Camera-type eye (tissue), 1 donor: ENCODE measurements around the gene HOXA3. TPM values are rescaled to one million over a fixed set of nuclear protein-coding genes. Genes with fewer than 3 reads are reported as not detected.

ENCODE experiments used
- total RNA-seq: library from RNA; depleted of rRNA; stranded (reverse); fragments of >200 nt; gene quantifications from one replicate; pipeline ENCODE4 v1.2.3, GENCODE V29; 2014

Gene HOXA3
- total RNA-seq: not detected

DNA sequence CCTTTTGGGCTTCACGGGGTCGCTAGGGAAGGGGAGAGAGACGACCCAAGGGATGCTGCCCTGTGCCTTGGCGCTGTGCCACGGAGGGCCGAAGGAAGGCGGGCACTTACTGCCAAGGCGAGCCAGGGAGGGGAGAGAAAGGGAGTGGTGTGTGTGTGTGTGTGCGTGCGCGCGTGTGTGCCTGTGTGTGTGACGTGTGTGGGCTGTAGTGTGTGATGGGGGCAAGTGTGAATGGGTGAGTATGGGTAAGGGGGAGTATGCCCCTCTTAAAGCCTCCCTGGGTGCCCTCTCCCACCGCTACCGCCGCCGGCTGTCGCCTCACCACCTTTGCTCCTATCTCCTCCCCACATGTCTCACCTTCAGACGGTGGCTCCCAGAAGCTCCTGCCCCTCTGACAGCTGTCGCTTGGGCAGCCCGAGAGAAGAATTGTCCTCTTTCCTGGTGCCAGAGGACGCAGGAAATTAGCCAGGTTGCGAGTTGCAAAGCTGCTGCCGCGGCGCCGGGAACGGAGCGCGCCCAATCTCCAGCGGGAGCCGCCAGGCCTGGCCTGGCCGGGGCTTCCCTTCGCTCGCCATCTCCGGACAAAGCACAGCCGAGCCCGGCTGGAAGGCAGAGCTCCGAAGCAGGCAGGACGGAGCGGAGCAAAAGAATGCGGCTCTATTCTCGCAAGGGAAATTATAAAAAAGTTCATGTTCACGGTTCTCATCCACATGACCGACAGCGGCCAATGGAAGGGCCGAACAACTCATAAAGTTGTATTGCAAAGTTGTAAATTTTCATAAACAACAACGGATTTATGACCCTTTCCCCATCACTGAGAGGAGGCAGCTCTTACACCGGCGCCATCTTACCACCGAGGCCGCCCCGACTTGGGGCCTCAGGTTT lies at the start of gene HOXA3:
Gene HOXA3 (minus strand): TSS at position 653 of the 885 bp plus-strand sequence. CDS start 41,943 bp downstream, outside the sequence.

DNA sequence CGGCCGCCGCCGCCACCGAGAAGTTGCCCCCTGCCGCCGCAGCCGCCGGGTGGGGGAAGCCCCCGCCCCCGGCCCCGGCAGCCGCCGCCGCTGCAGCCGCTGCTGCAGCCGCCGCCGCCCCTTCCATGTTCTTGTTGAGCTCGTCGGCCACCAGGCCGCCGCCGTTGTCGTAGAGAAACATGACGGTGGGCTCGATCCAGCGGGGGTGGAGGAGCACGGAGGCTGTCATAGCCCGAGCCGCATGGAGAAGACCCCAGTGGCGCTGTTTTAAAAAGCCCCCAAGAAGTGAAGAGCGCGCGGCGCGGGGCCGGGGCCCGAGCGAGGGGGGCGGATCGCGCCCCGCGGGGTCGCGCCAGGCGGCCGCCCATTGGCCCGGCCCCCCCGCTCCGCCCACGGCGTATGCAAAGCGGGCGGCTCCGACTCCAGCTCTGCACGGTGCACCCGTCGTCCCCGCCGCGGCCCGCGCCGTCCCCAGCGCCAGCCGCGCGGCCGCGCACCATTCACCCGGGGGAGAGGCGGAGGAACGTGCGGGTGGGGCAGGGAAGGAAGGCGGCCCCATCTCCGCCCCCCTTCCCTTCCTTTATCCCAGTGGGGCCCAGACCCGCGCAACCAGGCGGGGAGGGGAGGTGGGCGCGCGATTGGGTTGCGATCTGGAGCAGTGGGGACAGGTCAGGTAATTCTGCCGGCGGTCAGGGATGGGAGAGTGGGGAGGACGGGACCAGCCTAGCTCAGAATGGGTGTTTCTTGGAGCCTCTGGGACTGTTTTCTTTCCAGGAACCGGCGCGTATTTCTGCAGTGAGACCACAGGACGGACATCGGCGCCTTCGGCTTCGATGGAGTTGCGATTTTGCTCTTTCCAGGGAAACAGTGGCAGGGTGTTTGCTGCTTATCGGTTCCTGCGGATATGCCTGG lies 47.7 kb upstream of the HOXA3 start, which contains the start of gene HOXA13:
Gene HOXA13 (minus strand): TSS at position 243 of the 912 bp plus-strand sequence. CDS start 14 bp downstream, at position 229.

DNA sequence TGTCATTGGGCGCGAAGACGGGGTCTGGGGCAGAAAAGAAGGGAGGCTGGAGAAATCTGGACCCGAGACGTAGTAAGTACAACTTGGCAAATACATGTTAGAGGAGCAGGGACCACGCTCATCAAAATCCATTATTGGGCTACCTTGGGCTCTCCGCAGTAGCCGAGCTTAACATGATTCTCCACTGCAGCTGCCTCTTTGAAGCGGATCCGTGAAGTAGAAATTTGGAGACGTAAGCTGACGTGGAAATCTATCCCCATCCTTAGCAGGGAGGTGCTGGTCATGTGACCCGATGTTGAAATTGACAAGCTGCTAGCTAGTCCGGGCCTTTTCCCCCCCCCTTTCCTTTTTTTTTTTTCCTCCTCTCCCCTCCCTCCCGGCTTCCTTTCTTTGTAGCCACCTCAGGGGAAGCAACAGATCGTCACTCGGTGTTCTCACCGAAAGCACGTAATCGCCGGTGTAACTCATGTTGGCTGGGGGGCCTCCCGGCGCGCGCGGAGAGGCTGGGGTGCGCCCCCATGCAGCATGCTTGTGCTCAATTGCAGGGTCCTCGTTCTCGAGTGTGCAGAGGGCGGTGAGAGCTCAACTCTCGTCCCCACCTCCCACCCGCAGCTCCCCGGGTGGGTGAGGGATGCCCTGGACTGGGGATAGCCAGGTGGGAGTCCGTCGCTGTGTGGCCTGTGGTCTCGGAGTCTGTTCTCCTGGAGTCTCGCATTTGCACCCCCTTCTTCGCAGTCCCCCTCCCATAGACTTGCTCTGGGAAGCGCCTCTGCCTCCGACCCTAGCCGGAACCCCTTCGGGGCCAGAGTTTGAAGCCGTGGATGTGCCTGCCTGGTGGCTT lies 32.9 kb upstream of the HOXA3 start, which contains the start of gene HOXA11:
Gene HOXA11 (minus strand): TSS at position 220 of the 841 bp plus-strand sequence. CDS start 88 bp downstream, at position 132.

DNA sequence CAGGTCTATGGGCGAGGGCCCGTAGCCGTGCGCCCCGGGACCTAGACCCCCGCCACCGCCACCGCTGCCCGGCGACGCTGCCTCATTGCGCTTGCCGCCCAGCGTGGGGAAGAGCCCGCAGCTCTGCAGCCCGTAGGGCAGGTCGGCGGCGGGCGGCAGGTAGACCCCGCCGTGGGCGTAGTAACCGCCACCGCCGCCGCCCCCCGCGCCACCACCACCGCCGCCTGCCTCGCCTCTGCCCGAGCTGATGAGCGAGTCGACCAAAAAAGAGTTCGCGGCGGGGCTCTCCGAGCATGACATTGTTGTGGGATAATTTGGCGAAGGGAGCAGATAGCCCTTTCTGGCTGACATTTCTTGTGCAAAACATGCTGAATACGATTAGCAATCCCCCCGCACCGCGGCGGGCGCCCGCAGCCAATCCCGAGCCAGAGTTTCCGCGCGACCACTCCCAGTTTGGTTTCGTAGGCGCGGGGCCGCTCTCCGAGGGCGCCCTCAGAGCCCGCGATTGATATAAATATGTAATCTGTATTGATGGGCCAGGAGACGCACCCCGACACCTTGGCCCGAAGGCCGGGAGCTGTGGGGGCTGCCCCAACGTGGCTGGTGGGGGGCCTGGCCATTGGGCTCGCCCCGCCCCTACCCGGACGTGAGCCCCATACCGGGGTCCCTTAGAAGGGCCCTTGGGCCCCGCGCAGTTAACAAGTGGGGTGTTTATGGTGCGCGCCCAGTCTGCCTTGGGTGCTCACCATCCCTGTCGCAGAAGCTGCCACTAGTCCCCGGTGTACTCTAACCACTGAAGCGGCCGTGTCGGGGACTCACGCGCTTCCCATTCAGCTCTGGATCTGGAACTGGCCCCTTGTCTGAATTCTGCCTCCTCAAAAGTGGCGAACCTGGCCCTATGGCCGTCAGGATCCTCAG lies 21.8 kb upstream of the HOXA3 start, which contains the start of gene HOXA10:
Gene HOXA10 (minus strand): TSS at position 365 of the 918 bp plus-strand sequence. CDS start 14 bp downstream, at position 351.

DNA sequence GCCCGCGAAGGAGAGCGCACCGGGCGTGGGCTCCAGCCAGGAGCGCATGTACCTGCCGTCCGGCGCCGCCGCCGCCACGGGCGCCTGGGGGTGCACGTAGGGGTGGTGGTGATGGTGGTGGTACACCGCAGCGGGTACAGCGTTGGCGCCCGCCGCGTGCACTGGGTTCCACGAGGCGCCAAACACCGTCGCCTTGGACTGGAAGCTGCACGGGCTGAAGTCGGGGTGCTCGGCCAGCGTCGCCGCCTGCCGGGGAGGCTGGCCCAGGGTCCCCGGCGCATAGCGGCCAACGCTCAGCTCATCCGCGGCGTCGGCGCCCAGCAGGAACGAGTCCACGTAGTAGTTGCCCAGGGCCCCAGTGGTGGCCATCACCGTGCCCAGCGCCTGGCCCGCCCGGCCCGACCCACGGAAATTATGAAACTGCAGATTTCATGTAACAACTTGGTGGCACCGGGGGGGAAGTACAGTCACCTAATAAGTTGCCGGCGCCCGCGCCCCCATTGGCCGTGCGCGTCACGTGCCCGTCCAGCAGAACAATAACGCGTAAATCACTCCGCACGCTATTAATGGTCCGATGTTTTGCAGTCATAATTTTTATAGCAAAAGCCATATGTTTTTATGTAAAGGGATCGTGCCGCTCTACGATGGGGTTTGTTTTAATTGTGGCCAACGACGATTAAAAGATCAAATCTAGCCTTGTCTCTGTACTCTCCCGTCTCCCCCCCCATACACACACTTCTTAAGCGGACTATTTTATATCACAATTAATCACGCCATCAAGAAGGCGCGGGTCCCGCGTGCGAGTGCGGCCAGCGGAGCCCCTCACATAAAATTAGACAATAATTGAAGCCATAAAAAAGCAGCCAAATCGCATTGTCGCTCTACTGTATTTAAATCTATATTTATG lies 13.0 kb upstream of the HOXA3 start, which contains the start of gene HOXA9:
Gene HOXA9 (minus strand): TSS at position 449 of the 907 bp plus-strand sequence. CDS start 80 bp downstream, at position 369.

DNA sequence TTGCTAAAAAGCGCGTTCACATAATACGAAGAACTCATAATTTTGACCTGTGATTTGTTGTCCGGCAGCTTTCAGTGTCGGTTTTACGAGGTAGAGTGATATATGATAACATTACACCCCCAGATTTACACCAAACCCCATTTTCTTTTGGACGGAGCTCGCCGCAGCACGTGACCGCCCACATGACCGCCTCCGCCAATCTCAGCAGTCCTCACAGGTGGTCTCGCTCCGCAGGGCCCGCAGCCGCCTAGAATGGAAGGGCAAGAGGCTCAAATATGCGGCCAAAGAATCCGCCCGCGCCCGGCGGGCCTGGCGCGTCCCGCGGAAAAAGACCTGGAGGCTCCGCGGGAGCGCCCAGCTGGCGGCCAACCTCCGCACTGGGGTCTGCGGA lies 4.1 kb upstream of the HOXA3 start, which contains the start of gene HOXA7:
Gene HOXA7 (minus strand): TSS at position 168 of the 391 bp plus-strand sequence. CDS start 130 bp downstream, at position 38.

DNA sequence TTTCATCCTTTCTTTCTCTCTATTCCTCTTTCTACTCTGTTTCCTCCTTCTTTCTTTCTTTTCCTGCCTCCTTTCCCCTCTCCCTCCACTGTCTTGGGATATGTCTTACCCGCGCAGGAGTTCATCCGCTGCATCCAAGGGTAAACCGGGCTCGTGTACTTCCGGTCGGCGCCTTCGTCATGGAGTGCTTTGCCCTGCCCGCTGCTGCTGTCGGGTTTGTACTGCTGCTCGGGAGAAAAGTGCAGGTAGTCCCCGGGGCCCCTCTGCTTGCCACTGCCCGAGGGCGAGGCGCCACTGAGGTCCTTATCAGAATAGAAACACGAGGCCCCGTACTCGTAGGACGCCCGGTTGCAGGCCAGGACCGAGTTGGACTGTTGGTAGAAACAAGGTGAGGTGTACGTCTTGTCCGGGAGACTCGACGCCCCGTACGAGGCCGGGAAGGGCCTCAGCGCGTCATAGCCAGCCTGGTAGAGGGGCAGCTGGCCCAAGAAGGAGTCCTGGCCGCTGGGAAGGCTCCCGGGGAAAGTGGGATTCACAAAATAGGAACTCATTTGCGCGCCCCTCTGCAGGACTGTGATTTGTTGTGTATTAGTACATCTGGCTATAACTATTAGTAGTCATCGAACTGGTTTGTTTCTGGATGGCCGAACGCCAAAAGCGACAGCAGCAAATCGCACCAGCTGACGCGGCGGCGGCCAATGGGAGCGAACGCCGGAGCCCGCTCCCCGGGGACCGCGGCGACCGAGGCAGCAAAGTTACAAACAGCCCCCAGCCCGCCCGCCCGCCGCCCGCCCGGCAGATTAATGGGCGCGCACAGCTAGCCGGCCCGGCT lies 5.0 kb downstream of the HOXA3 start, which contains the start of gene HOXA6:
Gene HOXA6 (minus strand): TSS at position 576 of the 832 bp plus-strand sequence. CDS start 25 bp downstream, at position 551.

DNA sequence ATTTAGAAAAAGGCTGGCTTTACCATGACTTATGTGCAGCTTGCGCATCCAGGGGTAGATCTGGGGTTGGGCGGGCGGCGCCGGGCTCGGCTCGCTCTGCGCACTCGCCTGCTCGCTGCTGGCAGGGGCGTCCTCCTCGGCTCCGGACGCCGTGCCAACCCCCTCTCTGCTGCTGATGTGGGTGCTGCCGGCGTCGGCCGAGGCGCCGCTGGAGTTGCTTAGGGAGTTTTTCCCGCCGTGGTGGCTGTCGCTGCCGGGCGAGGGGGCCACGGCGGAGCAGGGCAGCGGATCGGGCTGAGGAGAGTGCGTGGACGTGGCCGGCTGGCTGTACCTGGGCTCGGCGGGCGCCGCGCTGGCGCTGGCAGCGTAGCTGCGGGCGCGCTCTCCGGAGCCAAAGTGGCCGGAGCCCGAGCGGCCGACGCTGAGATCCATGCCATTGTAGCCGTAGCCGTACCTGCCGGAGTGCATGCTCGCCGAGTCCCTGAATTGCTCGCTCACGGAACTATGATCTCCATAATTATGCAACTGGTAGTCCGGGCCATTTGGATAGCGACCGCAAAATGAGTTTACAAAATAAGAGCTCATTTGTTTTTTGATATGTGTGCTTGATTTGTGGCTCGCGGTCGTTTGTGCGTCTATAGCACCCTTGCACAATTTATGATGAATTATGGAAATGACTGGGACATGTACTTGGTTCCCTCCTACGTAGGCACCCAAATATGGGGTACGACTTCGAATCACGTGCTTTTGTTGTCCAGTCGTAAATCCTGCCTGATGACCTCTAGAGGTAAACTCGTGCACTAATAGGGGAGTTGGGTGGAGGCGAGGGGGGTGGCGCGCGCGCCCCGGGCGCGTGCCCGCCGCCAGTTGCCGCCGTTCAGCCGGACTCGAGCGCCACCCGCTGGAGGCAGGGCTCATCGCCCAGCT lies 9.1 kb downstream of the HOXA3 start, which contains the start of gene HOXA5:
Gene HOXA5 (minus strand): TSS at position 659 of the 927 bp plus-strand sequence. CDS start 74 bp downstream, at position 585.

DNA sequence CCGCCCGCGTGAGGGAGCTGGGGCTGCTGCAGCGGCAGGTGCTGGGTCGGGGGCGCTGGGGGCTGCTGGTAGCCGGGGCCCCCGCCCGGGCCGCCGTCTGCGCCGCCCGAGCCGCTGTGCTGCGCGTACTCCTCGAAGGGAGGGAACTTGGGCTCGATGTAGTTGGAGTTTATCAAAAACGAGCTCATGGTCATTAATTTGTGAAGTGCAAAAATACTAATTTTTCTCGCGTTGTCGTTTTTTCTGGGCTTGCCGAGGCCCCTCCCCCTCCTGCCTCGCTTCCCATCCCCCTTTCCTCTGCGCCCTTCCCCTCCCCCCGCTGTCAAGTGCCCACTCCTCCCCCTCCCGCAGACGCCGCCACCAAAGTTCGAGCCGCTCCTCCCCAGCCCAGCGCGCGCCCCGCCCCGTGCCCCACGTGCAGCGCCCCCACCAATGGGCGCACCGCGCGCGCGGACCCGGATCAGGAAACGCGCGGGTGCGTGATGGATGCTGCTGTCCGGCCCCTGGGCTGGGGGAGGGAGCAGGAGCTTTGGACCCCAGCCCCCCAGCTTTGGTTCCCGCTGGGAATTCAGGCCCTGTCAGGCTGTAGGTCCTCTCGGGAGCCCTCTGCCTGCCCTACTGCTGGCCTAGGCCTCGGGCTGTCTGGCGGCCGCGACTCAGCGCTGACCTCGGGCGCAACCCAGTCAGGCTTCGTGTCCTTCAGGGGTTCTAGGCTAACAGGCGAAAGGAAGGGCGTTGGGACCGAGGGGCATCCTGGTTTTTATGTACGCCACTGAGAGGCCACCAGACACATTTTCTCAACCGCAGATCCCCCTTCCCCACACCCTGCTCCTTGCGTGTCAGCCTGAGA lies 21.6 kb downstream of the HOXA3 start, which contains the start of gene HOXA4:
Gene HOXA4 (minus strand): TSS at position 218 of the 850 bp plus-strand sequence. CDS start 24 bp downstream, at position 194.

DNA sequence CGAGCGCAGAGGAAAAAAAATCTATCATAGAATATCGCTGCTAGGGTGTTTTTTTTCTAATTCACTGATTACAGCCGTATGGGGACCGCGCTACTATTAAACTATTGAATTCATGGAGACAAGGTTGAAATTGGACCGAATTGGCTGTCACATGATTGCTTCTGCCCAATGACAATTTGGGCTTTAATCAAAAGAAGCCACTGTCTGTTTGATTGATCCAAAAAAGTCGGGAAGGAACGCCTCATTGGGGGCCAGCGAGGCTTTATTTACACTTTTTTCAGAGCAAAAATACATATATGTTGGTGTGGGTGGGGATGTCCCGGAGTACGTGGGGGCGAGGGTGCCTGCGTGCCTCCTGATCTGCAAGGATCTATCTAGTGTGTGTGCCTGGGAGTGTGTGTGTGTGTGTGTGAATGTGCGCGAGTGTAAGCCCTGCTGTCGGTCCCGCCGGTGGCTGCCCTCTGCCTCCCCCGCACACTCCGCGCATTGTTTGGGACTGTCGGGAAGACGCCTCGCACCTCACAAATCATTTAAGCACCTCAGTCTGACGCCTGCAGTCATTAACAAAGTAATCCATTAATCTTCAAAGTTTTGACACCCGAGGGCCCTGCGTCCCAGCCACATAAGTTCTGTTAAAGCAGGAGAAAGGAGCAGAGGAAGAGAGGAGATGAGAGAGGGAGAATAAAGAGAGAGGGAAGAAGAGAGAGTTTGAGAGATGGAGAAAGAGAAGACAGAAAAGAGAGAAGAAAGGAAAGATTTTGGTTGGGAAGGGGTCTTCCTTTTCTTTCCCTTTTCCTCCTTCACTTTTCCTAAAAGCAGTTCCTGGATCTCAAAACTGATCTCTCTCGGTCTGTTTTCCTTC lies 49.6 kb downstream of the HOXA3 start, which contains the start of gene HOXA2:
Gene HOXA2 (minus strand): TSS at position 103 of the 862 bp plus-strand sequence. CDS start 183 bp downstream, outside the sequence.

DNA sequence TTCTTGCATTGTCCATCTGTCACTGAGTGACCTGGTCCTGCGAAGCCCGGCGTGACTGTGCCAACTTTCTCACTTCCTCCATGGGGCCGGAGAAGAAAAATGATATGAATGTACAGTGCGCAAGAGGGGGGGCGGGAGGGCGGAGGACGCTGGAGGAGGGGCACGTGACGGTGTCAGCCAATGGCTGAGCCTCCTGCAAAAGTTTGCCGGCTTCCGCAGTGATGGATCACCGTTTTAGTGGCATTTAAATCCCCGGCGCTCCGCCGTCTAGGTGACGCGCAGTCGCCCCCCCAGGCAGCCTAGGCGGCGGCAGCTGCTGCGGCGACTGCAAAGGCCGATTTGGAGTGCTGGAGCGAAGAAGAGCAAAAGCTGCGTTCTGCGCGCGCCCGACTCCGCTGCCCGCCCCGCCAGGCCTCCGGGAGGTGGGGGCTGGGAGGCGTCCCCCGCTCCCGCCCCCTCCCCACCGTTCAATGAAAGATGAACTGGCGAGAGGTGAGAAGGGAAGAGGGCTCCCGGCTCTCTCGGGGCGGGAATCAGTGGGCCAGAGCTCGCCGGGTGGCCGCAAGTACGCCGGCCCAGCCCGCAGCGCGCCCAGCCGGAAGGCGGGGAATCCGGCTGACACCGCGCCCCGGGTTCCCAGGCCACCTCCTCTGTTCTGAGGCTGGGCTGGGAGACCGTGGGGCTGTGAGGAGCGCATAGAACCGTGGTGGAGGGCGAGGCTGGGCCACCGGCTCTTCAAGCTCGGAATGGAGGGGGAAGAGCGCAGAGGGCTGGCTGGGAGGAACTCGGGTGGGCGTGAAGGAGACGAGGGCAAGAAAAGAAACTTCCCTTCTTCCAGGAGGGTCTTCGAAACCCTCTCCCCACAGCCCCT lies 56.3 kb downstream of the HOXA3 start, which contains the start of gene HOXA1:
Gene HOXA1 (minus strand): TSS at position 104 of the 871 bp plus-strand sequence. CDS start 88 bp downstream, at position 16.

